GM06990 (cell line): ENCODE results near the gene DARS1.

Experiments used
- DNase-seq: peaks from one replicate; pipeline ENCODE4 v3.0.0-alpha.2; 2011; ENCODE audit not compliant: insufficient read length; ENCODE audit errors: extremely low read depth
- H3K27me3 ChIP-seq: replicated peaks from 2 replicates; pipeline ENCODE4 v1.6.0; 2011; ENCODE audit warnings: low read length; ENCODE audit not compliant: control insufficient read depth, insufficient read depth
- H3K36me3 ChIP-seq: 2 replicates; pipeline ENCODE4 v1.5.1; 2011; ENCODE audit warnings: low read length; ENCODE audit not compliant: control insufficient read depth, insufficient read depth
- H3K4me3 ChIP-seq: replicated peaks from 2 replicates; pipeline ENCODE4 v1.5.1; 2011; ENCODE audit warnings: low read depth, mild to moderate bottlenecking, control low read depth, low read length
- CTCF ChIP-seq: IDR thresholded peaks from 2 replicates; pipeline ENCODE4 v1.5.1; 2011; ENCODE audit warnings: low read length, control low read depth, mild to moderate bottlenecking, inconsistent platforms; ENCODE audit not compliant: insufficient read depth, poor library complexity, severe bottlenecking

DARS1 gene

GRCh38 chr2:135905679-135906078, 79.7 kb downstream of the DARS1 start:
- no peak for TF ChIP-seq CTCF
- H3K36me3 ChIP-seq, result no peaks in the 10 kb centered on the region; the same call in none of the 2 replicates
- DNase-seq, result no peak
- H3K4me3 ChIP-seq, result no peak overlapping the region
- H3K27me3 ChIP-seq, result no peaks in the 10 kb centered on the region

GRCh38 chr2:135904341-135904989, 81.0 kb downstream of the DARS1 start:
- Histone ChIP-seq H3K36me3 (no peaks in the 10 kb centered on the region; the same call in none of the 2 replicates), H3K27me3 (no peaks in the 10 kb centered on the region), H3K4me3 (no peak overlapping the region)
- DNase-seq, result no peak
- no peak for TF ChIP-seq CTCF

- no peaks in the 10 kb centered on the region for H3K27me3 ChIP-seq
- no peaks in the 10 kb centered on the region; the same call in 1 of the 2 replicates for H3K36me3 ChIP-seq
- DNase-seq, result no peak
- TF ChIP-seq CTCF, result no peak
- H3K4me3 ChIP-seq, result no peak overlapping the region
These were observed 81.8 kb downstream of the DARS1 start for GRCh38 chr2:135903650-135904049.

- Histone ChIP-seq H3K27me3 (no peaks in the 10 kb centered on the region), H3K36me3 (no peaks in the 10 kb centered on the region), H3K4me3 (no peak overlapping the region)
- DNase-seq, result no peak
- no peak for TF ChIP-seq CTCF
These were observed 85.9 kb downstream of the DARS1 start for GRCh38 chr2:135899567-135899966.

GRCh38 chr2:135898234-135898786, 87.1 kb downstream of the DARS1 start:
- DNase-seq, result no peak
- H3K27me3 ChIP-seq, result no peaks in the 10 kb centered on the region
- TF ChIP-seq CTCF, result no peak
- no peak overlapping the region for H3K4me3 ChIP-seq
- H3K36me3 ChIP-seq, result no peaks in the 10 kb centered on the region
